ENCODE measurements around the gene RNF152. TPM values are rescaled to one million over a fixed set of nuclear protein-coding genes. Genes with fewer than 3 reads are reported as not detected.

RNF152 gene
- total RNA-seq, 1 experiment from 2014 or later: 0.07 TPM

DNA sequence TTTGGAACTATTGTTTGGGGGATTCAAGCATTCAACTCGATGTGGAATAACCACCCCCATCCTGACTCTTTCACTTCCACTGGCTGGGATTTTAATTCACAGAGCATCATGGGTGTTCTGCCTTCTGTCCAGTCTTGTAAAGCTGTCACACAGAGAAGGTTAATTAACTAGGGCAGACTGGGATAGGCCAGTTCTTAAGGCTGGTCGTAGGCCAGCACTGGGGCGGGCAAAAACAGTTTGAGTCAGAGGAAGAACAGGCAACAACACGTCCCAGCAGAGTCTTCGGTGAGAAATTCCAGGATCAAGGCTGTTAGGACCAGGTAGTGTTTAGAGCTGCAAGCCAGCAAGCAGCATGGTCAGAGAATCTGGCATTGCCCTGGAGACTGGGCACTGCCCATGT lies 4.0 kb upstream of the RNF152 start:
- peak; percentile 98 for DNase-seq (ENCODE audit: low spot score)
- in situ Hi-C loops (cut with HindIII; ENCODE audit: low sequenced_read_pairs): no loop called here

DNA sequence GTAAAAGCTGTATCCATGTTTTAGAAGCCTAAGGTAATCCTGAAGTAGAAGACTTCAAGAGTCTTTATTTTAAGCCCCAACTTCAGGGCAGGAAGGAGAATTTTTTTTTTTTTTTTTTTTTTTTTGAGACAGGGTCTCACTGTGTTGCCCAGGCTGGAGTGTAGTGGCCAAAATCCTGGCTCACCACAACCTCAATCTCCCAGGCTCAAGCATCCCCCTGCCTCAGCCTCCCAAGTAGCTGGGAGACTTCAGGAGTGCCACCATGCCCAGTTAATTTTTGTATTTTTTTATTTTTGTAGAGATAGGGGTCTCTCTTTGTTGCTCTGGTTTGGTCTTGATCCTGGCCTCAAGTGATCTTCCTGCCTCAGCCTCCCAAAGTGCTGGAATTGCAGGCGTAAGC lies 3.3 kb upstream of the RNF152 start:
- in situ Hi-C loops (cut with HindIII; ENCODE audit: low sequenced_read_pairs): no loop called here
- no peak for DNase-seq (ENCODE audit: low spot score)

DNA sequence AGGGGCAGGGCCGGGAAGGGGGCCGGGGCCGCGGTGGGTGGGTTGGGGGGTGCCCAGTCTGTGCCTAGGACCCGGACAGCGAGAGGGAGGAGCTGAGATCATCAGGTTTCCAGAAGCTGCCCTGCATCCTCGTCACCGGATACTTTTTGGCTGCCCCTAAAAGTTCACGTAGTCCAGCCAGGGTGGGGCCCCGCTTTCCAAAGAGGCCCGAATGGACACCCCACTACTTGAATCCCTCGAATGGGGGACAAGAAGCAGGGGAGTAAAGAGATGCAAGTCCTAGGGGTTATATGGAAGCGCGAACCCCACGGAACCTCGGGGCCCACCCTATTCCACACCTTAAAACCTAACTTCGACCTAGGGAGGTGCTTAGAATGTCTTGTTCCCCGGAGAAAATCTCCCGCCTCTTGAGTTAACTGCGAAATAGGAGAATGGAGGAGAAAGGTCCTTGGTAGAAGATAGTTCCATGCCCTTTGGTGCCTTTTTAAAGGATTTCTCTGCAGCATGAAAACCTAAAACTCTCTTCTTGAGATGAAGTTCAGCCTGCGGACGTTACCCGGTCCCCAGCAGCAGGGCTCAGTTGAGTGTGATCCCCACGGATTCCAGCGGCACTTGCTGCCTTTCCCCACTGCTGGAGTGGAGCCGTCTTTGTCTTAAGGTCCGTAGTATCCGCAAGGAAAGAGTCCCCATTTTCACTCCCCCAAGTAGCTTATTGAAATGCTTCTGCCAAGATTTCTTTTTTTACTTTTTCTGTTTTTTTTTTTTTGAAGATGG lies 2.1 kb upstream of the RNF152 start:
- DNase-seq (ENCODE audit: low spot score): no peak
- in situ Hi-C loops (cut with HindIII; ENCODE audit: low sequenced_read_pairs): no loop called here

DNA sequence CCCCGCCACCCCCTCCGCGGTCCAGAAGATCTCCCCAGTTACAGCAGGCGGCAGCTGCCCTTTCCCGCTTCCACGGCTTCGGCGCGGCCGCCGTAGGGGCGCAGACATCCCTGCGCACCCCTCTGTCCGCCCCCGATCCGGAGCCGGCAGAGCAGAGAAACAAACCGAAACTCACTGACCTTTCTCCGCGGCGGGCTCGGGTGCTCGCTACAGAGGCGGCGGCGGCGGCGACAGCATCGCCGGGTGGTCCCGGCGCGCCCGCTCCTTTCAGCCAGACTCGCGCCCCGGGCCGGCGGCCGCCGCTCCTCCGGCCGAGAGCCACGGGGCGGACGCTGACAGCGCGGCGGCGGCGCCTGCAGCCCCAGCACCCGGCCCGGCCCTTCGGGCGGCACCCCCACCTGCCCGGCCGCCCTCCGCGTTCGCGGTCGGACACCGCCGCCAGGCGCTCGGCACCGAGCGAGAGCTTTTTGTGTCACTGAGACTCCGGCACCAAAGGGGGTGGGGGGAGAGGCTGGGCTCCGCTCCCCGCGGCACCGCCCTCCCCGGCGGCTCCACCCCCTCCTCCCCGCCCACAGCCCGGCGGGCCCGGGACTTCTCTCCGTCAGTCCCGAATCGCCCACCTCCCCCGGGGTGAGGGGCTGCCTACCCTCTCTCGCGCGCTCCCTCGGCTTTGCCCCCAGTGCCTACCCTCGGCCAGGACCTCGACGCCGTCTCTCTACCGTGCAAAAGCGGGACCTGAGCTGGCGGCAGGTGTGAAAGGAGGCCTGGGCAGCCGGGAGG lies 1.4 kb upstream of the RNF152 start:
- peak; percentile 83 for DNase-seq (ENCODE audit: low spot score)
- in situ Hi-C loops (cut with HindIII; ENCODE audit: low sequenced_read_pairs): no loop called here

DNA sequence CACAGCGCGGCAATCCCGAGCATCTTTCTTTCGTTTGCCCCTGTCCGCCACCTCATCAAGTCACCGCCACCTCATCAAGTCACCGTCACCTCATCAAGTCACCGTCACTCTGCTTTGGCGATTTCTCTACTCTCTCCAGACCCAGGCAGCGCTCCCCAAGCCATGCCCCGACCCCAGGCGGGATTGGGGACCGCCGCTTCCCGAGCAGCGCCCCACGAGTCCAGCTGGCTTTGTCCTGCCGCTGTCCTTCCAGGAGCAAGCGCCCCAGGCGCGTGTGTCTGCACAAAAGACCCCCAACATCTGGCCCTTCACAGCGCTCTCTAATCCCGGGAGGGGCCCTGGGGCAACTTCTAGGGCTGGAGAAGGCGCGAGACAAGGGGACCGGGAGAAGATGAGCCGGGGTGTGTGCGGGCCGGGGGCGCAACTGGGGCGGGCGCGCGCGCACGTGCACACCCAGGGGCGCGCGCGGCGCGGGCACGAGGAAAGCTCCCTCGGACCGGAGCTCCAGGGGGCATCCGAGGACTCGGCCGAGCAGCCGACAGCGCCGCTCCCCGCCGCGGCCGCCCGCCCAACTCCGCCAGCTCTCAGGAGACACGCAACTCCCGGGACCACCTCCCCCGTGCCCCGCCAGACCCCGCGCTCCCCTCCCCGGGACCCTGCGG lies 633 bp upstream of the RNF152 start:
- no peak for DNase-seq (ENCODE audit: low spot score)
- in situ Hi-C loops (cut with HindIII; ENCODE audit: low sequenced_read_pairs): no loop called here

DNA sequence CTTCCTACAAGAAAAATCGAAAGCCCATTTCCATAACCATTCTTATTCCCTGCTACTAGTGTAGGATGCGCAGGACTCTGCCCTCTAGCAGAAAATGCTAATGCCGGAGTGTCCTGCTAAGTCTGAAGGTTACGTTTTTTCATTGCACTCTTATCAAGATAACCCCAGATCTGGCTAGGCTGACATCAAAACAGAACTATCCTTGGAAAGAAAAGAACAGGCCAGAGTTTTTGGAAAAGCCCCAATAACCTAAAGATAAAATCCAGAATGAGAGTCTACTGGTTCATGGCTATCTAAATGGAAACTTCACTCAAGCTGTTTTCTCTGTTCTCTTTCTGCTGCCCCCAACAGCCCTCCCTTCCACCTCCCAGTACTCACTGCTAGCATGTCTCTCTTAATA lies 913 bp downstream of the RNF152 start:
- in situ Hi-C loops (cut with HindIII; ENCODE audit: low sequenced_read_pairs): no loop called here
- peak; percentile 73 for DNase-seq (ENCODE audit: low spot score)

DNA sequence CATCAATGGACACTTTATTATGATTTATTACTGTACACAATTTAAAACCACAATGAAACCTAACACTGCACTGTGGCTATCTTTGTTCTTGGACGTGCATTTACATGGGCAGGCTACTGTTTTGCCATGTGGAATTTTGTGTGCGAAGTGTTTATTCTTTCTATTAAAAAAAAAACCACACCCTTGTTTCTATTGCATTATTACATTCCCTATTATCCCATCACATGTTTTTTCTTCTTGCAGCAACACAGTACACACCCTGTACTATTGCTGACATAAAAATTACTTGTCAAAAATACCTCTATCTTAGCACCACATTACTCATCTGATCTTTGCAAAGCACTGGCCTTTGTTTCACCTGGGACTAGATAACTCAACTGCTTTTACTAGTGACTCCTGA lies 1.5 kb downstream of the RNF152 start:
- no peak for DNase-seq (ENCODE audit: low spot score)
- in situ Hi-C loops (cut with HindIII; ENCODE audit: low sequenced_read_pairs): no loop called here

DNA sequence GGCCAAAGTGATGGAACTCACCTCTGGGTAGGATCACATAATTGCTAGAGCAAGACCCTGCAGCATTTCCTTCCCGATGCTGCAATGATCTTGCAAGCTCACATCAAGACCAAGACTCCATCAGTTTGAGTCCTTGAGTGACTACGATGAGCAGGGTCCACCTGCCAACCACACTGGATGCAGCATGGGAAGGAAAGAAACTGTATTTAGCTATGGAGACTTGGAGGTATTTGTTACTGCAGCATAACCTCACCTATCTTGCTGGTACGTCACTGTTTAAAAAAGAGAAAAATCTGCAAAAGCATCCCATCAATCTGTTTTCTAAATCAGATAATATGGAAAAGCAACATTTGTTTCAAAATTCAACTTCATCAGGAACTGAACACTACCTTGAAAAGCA lies 2.5 kb downstream of the RNF152 start:
- no peak for DNase-seq (ENCODE audit: low spot score)
- in situ Hi-C loops (cut with HindIII; ENCODE audit: low sequenced_read_pairs): no loop called here

DNA sequence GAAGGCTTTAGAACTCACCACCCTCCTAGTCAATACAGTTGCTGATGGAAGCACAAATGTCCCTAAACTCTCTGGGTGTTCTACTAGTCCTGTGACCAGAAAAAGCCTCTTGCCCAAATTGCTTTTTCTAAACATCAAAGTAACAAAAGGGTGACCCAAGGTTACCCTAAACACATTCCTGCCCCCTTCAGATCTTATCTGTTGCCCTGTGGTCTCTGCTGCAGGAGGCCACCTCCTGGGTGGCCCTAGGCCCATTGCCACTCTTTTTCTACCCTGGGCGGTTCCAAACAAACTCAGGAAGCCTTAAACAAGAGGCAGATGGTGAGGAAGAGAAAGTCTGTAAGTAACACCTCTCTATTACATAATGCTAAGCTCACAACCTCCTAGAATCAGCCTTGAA lies 3.3 kb downstream of the RNF152 start:
- in situ Hi-C loops (cut with HindIII; ENCODE audit: low sequenced_read_pairs): no loop called here
- peak; percentile 48 for DNase-seq (ENCODE audit: low spot score)

DNA sequence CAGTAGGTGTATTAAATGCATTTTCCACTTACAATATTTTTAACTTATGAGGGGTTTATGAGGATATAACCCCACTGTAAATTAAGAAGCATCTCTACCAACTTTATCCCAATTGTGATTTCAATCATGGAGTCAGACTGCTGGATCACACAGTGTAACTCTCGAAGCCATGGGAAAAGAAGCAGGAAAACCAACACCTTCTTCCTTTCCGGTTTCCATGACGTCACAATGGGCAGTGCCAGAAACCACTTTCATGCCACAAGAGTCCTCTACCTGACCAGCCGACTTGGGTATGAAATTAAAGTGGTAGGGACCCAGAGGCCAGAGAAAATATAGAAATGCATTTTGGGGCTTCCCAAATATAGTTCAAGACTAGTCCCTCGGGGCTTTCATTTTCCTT lies 4.2 kb downstream of the RNF152 start:
- in situ Hi-C loops (cut with HindIII; ENCODE audit: low sequenced_read_pairs): no loop called here
- no peak for DNase-seq (ENCODE audit: low spot score)

DNA sequence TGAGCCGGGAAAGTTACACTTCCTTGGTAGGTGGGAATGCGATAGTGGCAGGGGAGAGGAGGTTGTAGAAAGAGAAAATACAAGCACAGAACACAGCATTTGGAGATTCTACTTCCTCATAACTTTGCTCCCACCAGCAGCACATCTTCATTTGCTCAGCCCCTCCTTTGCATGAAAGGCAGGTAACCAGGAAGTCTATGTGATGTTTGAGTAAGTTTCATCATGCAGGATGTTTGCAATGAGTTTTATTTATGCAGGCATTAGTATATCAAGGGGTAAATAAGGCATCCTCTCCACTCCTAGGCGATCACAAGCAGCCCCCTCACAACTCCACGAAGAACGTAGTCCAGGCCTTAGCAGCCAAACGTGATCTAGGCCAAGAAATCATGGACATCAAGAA lies 5.0 kb downstream of the RNF152 start:
- no peak for DNase-seq (ENCODE audit: low spot score)
- in situ Hi-C loops (cut with HindIII; ENCODE audit: low sequenced_read_pairs): no loop called here

DNA sequence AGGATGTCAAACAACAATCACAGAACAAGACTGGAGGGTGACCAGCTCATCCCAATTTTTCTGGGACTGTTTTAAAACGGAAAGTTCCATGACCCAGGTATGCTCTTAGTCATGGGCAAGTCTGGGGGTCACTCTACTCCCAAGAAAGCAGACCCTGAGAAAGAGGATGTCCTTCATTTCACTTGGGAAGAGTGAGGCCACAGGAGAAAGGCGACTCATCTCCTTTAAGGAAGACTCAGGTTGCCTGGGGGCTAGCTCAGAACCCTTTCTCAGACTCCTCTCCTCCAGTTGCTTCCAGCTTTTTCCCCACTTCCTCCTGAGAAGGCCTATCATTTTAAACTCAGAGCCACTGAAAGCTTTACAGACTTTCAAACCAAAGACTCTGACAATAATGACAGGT lies 9.3 kb downstream of the RNF152 start:
- no peak for DNase-seq (ENCODE audit: low spot score)
- in situ Hi-C loops (cut with HindIII; ENCODE audit: low sequenced_read_pairs): no loop called here

DNA sequence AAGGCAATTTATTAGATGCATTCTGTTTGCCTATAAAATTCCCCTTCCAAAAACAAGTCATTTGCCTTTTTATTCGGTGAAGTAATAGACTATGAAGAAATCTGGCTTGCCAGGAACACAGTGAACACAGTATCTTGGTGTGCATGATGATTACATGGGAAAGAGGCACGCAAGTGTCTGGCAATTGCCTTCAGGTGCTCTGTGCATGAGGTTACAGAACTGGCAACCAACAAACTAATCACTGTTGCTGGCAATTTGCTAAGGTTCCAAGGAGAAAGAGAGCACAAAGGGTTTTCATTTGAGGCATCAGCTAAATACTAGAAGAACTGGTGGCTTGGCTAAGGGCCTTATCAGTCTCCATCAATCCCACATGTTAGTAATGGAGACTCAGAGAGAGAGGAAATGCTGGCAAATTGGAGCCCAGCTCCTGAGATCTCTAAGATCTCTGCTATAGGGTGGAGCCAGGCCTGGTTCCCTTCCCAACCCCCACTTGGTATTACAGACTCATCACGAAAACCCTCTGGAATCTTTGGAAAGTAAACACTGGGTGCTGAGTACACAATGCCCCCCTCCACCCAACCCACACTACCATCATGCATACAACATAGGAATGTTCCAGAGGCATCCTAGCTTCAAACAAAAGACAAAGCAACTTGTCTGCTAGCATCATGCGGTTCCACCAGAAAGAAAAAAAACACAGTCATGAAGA lies 10.4 kb downstream of the RNF152 start:
- in situ Hi-C loops (cut with HindIII; ENCODE audit: low sequenced_read_pairs): no loop called here
- no peak for DNase-seq (ENCODE audit: low spot score)

DNA sequence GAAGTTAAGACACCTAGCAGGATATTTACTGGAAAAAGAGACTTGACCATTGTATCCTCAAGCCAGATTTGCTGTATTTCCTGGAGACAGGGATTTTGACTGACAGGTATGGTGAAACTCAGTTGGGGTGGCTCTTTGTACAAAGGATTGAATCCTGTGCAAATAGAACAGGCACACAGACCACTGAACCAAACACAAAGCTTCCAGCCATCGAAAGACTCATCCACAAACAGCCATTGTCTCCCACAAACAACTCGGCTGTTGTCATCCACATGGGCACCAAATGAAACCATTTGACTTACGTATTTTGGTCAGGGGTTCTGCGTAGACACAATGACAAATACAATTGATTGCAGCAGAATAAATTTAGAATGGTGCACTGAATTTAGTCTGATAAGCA lies 15.9 kb downstream of the RNF152 start:
- no peak for DNase-seq (ENCODE audit: low spot score)
- in situ Hi-C loops (cut with HindIII; ENCODE audit: low sequenced_read_pairs): no loop called here

DNA sequence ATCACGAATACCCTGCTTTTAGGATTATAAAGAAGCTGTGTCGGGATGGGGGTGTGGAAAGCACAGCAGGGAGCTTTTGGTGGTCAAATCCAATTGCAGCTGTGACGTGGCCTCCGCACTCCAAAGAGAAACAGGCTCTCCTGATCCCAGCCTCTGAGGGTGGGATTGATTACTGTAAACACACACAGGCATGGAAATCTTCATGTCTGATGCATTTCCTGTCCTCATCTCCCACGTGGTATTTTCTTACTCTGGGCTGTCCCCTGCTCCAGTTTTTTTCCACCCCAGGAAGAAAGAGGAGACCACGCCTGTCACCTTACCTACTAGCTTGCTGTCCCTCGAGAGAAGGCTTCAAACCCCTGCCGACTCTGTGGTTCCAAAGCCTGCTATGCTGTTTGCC lies 22.7 kb downstream of the RNF152 start:
- DNase-seq (ENCODE audit: low spot score): no peak
- in situ Hi-C loops (cut with HindIII; ENCODE audit: low sequenced_read_pairs): no loop called here

DNA sequence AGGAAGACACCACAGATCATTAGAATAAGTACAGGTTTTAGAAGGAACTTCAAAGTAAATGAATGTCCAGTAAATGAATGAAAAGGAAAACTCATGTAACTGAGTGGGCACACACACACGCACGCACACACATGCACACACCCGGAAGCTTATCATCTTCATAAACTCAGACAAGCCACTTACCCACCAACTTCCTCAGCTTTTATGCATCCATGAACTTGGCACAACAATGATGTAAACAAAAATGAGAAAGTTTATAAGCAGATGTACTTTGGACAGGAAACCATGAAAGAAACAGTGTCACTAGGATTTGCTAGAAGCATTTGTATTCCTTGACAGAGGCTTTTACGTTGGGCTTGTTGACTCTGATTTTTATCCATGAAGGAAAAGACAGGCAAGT lies 23.2 kb downstream of the RNF152 start:
- no peak for DNase-seq (ENCODE audit: low spot score)
- in situ Hi-C loops (cut with HindIII; ENCODE audit: low sequenced_read_pairs): no loop called here

DNA sequence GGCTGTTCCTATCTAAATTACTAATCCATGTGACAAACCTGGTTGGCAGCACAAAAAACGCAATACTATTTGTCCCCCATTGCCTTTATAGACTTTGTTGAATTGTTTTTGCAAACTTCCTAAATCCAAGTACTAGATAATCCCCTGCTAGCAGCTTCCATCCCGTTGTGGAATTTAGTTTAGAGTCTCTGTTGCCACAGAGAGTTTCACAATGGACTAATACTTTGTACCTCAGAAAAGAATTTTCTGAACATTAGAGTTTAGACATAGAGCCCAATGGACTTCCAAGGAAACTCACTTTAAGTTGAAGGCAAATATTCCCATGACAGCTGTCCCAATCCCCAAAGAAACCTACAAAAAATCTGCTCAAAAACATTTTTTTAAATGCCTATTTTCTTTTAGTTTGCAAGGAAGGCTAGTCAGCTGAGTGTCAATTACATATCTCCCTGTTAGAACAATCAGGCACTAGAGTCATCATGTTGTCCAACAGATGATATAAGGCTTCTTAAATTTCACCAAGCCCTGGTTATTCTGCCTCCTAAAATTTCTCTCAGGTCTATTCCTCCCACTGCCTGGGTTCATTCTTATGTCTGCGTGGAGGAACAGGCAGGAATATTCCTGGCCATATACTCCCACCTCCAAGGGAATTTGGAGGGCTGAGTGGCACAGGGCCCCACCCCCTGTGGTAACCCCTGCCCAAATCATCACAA lies 27.2 kb downstream of the RNF152 start:
- DNase-seq (ENCODE audit: low spot score): no peak
- in situ Hi-C loops (cut with HindIII; ENCODE audit: low sequenced_read_pairs): no loop called here

DNA sequence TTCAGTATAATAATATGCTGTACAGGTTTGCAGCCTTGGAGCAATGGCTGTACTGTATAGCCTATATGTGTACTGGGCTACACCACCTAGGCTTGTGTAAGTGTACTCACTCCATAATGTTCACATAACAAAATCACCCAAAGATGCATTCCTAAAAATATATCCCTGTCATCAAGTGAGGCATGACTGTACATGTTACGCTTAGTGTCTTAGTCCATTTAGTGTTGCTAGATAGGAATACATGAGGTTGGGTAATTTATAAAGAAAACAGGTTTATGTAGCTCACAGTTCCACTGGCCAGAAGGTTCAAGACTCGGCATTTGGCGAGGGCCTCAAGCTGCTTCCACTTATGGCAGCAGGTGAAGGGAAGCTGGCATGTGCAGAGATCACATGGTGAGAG lies 31.4 kb downstream of the RNF152 start:
- in situ Hi-C loops (cut with HindIII; ENCODE audit: low sequenced_read_pairs): no loop called here
- DNase-seq (ENCODE audit: low spot score): no peak

DNA sequence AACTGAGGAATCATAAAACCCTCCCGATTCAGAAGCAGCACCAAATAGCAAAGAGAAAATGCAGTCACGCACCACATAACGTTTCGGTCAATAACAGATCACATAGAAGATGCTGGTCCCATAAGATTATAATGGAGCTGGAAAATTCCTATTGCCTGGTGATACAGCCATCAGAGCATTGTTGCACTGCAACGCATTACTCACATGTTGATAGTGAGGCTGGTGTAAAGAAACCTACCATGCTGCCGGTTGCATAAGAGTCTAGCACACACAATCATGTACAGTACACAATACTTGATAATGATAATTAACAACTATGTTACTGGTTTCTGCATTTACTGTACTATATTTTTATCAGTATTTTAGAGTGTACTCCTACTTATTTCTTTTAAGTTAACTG lies 32.5 kb downstream of the RNF152 start:
- in situ Hi-C loops (cut with HindIII; ENCODE audit: low sequenced_read_pairs): no loop called here
- DNase-seq (ENCODE audit: low spot score): no peak

All from G401 (cell line).